Stimulated activated CD8-positive, alpha-beta memory T cell treated with anti-CD3 and anti-CD28 coated beads, Interleukin-2, amount 100 ng/mL, for 48 hours (primary cell): ENCODE measurements around the gene CENPE.
A peak's percentile ranks its signal among the peaks of the same experiment; 100 is the strongest.

ENCODE experiments used
- DNase-seq, 2 donors: peaks; one replicate each; pipeline ENCODE4 v3.0.0-alpha.2; 2020; ENCODE audit warnings: low read depth in 2 of 2

CENPE gene

DNA sequence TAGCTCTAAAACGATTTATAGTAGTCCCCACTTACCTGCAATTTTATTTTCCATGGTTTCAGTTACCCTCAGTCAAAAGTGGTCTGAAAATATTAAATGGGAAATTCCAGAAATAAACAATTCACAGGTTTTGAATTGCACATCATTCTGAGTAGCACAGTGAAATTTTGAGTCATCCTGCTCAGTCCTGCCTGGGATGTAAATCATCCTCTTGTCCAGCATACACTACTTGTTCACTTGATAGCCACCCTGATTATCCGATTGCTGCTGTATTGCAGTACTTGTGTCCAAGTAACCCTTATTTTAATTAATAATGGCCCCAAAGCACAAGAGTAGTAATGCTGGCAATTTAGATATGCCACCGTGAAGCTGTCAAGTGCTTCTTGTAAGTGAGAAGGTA, 75.0 kb downstream of the CENPE start:
- no peak for DNase-seq

DNA sequence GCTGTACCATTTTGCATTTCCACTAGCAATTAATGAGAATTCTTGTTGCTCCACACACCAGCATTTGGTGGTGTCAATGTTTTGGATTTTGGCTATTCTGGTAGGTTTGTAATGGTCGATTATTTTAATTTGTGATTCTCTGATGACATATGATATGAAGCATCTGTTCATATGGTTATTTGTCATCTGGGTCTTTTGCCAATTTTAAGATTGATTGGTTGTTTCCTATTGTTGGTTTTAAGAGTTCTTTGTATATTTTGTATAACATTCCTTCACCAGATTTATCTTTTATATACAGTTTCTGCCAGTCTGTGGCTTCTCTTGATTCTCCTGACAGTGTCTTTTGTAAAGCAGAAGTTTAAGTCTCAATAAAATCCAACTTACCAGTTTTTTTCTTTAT, 80.0 kb downstream of the CENPE start:
- no peak for DNase-seq

DNA sequence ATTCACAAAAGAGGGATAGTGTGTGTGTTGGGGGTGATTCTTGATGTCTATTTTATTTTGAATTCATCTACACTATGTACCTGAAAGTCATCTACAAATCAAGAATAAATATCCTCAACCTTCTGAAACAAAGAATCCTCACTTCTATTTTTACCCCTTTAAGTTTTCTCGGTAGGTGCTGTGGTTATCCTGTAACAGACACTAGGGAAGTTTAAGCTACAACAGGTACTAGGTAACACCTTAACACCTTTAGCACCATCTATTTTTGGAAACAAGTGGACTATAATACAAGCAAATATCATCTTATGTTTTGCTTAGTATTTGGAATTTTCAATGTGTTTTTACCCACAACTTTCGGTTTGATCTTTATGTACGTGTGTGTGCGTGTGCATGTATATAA, 86.5 kb downstream of the CENPE start:
- DNase-seq, result no peak

DNA sequence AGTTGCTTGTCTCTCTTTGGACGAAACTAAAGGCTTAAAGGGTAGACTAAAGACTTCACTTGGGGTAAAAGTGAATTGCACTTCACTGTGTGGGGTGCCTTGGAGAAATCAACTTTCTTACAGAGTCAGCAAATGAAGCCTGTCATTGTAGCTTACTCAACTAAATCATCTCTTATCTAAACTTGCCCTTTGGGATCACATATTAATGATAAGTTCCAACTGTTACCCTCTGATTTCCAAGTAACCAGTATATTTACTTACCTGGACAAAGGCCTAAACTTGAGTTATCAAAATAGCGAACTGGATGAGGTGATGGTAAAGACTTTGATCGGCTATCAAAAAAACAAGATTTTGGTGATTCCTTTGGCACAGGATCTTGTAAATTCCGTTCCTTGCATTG, 89.6 kb downstream of the CENPE start:
- DNase-seq, result no peak

DNA sequence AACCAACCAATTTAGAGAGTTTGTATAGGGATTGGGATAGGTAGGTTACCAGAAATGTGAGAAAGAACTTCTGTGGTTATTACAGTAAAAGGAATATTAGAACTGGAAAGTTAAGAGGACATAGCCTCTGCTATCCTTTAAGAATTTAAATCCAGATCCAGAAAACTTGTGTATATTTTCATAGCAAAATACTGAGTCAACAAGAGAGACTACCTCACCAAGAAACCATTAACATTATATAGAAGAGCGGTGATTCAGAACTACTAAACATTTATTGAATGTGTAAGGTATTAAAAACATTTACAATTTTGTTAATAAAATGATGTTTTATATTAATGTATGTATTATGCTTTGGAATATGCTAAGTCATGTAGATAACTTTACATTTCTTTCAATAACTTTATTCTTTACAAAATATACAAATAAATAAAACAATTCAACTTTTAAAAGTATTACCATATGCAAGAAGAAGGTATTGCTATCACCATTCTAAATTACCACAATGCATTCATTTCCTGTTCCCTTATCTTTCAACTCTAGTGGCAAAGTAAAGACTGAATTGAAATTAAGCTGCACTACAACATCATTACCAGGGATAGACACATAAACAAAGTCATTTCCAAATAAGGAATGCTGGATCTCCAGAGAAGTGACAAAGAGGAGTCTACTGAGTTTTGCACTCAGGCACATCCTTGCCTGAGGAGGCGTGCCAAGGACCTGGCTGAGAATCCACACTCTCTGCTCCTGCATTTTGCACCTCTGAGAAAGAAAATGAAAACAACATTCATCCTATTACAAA, 92.4 kb downstream of the CENPE start:
- DNase-seq, result no peak

DNA sequence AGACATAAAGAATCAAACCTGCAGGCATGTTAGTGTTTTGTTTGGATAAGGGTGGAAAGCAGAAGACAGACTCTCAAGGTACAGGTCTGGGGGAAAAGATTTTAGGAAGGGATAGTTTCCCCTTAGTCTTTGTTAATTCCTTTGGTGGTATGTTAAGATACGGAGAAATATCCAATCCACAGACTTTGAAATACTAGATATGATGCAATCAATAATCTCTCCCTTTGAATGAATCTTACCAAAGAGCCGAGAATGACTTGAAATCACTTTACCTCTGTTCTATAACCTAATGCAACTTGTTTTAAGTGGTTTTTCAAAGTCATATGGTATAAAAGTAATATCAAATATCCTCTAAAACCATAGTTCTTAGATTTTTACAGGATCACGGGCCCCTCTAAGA, 93.3 kb downstream of the CENPE start:
- DNase-seq, result no peak

DNA sequence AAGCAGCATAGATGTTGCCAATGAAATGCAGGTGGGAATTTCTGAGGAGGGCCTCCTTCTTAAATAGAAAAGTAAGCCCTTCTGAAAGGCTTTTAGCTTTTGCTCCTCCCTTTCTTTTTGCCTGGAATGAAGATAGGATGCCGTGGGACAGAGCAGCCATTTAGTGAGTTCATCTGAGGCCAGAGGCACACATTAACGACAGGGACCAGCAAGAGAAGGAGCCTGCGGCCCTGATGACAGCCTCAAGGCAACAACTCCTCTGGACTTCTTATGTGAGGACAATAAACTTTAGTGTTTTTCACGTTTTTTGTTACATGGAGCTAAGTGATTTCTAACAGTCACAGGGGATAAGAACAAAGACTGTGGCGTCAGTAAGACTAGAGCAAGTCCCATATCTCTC, 97.5 kb downstream of the CENPE start:
- no peak for DNase-seq

DNA sequence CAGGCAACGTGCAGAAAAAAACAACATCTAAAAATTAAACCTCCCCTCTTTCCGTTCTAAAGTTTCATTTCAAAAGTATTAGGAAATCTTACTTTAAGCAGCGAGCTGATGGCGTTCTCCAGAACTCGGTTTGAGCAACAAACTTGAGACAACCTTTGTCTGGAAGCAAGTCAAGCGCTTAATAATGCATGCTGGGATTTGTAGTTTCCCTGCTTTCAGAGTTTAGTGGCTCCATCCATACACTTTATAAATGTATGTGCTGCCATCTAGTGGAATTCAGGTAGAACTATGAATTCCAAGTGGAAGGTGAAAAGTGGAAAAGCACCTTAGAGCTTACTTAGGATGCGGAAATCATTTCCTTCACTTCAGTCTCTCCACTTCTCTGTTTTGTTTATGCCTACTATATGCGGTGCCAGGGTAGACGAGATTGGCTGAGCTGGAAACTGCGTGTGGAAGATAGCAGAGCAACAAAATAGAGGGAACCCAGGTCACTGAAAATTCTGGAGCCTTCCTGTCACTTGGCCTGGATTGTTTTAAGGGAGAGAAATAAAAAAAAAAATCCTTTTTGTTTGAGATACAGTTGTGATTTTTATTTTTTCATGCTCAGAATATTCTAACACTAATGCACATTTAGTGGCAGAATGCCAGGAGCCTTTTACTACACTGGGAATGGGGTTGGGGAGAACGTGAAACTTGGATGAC, 98.3 kb downstream of the CENPE start, which contains the start of gene BDH2:
Gene BDH2, minus strand, starts transcription at position 144 of the 702 bp plus-strand sequence. CDS start 3,580 bp downstream, outside the sequence.
- DNase-seq, result no peak

DNA sequence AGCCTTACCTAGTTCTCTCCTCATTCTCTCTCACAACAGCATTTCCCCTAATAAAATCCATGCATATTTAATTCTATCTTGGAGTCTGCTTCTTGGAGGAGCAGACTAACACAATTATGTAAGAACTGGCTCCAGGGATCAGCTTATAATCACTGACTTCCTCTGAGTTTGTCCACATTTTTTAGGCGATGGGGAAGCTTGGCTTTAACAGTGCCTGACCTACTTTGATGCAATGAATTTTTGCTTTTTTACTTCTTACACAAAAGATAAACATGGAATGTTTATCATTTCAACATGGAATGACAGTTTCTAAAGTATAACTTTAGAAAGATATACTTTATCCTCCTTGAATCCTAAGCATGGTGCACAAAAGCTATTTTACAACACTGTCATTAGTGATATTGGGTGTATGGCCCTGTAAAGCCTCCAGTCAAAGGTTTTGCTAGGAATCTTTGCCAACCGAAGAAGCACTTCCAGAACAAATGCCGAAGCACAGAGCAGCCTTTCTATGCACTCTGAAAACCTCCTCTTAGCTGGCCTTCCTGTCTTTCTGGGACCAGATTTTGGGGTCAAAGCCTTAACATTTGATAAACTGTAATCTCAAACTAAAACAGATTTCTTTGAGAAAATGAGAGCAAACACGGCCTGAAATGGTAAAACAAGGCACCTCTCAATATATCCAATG, 99.2 kb downstream of the CENPE start:
- DNase-seq, result no peak

DNA sequence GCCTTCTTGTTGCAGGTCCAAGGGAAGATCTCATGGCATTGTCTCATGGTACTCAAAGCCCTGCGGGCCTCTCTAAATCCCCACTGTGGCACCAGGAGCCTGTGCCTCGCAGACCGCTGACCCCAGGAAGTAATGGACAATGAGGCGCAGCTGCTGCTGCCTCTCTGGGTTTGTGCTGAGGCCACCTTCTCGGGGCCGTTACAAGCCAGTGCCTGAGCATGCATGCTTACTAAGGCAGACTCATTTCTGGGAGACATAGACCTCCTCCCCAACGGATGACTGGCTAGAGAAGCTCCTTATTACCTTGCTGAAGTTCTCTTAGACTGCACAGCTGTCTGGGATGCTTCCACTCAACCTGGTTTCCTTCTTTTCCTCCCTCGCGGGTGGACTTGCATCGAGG, 99.8 kb downstream of the CENPE start:
- DNase-seq, result no peak

DNA sequence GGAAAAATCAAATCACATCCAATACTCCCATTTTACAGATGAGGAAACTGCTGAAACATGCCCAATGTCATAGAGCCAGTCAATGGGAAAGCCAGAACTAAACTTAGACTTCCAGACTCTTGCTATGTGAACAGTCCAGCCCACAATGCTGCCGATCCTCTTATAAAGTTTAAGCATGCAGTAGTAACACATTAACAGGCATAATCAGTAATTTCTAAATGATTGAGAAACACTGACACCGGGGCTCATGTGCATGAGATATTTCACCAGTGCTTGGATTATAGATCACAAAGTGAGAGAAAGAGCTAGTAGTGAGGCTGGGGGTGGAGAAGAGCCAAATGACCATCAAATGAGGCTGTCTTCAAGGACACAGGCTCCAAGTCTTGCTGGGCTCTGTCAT, 101.0 kb downstream of the CENPE start:
- no peak for DNase-seq

DNA sequence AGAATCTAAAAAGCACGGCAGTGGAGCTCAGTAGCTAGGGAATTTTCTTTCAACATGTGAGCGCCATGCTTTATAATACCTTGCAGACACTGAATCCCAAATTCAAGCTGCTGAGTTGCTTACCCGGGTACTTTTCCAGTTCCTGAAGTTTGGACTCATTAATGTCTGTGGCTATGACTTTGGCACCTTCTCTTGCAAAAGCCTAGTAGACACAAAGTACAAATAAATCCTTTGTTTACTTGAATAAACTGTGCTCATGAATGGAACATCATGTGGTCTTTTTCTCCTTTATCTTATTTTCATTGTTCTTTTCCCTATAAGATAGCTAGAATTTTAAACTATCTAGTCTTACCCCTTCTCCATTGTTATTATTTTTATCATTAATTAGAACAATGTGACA, 103.1 kb downstream of the CENPE start:
- DNase-seq, result no peak

DNA sequence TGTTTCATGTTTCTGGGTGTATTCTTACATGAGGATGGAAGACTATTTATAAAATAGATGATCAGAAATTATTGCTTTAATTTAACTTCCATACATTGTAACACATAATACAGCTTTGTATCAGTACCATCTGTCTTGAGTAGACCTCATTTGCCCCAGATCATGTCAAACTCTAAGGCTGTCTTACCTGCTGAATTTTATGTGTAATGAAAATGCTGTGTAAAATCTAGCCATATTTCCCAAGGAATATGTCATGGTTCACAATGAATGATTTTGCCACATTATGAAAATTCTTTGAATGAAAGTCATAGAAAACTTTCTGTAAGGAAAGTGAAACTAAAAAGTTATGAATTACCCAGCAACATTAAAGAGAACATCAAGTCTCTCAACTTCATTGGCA, 105.9 kb downstream of the CENPE start:
- DNase-seq, result no peak

DNA sequence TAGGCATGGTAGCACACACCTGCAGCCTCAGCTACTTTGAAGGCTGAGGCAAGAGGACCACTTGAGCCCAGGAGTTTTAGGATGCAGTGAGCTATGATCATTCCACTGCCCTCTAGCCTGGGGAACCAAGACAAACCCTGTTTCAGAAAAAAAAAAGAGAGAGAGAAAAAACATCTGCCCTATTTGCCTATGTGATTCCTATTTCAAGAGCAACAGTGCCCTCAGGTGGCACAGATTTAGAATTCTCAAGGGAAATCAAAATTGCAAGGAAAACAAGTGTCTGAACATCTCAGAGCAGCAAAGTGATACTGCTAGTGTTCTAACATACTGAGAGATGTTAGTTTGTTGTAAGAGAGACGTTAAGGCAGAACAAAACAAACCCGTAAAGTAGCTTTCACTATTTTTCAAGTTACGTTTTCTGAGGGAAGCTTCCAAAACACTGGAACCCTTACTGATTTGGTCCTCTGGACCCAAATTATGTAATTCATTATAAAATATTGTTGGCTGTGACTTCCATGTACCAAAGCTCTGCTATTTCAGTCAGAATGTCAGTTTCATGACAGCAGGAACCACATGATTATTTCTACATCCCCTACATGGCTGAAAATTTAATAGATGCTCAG, 106.4 kb downstream of the CENPE start:
- no peak for DNase-seq

DNA sequence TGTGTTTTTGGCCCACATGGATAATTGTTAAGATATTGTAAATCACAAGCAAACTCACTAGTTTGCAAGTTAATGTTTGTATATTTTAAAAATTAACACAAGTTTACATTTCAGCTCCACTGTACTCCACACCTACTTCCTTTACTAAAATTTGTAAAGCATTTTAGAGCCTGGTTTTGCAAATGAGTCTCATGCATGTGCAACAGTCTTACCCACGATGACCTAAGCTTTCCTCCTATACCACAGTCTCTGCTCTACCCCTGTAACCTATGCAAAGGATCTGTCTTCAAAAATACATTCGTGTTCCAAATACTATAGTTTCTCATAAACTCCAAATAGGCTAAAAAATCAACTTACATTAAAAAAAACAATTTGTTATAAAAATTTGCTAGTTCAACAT, 108.7 kb downstream of the CENPE start:
- DNase-seq, result no peak

DNA sequence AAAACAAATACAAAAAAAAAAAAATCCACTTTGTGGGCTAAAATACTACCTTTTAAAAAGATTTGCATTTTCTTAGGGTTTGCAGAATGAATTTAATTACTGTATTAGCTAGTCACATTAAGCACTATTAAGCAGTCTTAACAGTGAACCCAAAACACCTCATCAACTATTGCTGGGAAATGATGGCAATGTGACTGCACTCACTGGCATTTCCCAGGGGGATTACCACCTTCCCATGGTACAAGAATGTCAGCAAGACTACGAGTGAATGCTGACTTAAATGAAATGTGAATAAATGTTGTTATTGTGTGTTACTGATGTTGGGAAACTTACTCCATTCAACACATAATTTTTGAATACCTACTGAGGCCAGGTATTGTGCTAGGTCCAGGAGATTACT, 111.6 kb downstream of the CENPE start:
- DNase-seq, result no peak

DNA sequence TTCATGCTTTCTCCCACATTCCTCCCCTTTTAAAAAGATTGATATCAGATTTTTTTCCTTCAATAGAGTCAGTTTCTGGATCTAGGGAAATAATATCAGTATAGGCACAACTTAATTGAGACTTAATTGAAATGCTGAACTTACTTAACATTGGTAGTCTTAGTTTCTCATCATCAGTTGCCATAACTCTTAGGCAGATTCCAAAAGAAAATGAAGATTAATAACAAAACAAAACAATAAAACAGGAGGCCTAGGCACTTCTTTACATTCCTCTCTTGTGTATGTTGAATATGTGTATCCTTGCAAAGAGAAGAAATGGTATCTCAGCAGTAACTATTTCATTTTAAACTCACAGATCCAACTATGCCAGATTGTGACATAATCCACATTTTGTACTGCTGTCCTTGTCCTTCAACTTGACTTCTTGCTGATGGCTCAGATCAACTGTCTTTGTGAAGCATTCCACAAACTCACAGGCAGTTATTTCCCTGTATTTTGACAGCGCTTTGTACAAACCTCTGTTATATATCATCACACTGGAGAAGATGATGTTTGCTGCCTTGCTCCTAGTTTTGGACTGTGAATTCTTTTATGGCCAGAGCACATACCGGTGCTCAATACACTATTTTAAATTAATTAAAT, 112.5 kb downstream of the CENPE start:
- DNase-seq, result no peak

DNA sequence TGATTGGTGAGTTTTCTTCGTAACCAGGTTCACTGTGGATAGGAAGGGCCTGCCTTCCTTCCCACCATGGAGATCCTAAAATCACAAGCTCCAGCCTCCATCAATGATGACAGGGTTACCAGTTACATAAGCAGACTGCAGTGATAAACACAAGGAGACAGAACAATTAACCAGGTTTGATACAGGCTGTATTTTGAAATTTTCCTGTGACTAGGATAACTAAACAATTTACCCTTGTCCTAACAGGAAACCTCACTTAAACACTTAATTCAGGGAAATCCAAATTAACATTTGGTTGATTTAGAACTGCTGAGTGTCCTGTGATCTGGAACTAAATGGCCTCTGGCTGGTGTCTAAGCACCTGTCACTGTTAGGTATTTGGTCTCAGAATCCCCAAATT, 118.5 kb downstream of the CENPE start:
- DNase-seq, result no peak

DNA sequence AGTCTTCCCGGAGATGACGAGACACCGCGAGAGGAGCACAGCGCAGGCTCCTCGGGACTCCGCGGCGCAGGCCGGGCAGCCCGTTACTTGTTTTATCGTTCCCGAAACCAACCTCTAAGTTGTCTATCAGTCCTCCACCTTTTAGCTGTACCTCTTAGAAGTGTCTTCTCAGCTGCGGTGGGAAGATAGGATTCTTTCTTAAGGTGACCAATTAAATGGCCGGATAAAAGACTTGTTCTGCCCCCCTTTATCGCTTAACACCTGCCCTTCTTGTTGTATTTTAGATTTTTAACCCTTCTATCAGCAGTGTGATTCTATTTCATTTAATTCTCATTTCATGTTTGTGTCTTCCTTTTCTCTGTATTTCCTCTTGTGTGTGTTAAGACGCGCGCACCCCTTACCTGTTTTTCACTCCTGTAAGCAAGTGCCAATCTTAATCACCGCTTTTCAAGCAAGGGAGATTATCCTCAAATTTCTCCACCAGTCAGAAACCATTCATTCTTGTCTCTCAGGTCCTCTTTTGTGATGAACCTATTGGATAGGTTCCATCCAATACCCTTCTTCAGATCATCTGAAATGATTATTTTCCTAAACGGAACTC, 121.3 kb downstream of the CENPE start, which contains the start of gene SLC9B2:
Gene SLC9B2, minus strand, starts transcription at position 15 of the 601 bp plus-strand sequence. CDS start 9,211 bp downstream, outside the sequence.
- DNase-seq, result no peak

DNA sequence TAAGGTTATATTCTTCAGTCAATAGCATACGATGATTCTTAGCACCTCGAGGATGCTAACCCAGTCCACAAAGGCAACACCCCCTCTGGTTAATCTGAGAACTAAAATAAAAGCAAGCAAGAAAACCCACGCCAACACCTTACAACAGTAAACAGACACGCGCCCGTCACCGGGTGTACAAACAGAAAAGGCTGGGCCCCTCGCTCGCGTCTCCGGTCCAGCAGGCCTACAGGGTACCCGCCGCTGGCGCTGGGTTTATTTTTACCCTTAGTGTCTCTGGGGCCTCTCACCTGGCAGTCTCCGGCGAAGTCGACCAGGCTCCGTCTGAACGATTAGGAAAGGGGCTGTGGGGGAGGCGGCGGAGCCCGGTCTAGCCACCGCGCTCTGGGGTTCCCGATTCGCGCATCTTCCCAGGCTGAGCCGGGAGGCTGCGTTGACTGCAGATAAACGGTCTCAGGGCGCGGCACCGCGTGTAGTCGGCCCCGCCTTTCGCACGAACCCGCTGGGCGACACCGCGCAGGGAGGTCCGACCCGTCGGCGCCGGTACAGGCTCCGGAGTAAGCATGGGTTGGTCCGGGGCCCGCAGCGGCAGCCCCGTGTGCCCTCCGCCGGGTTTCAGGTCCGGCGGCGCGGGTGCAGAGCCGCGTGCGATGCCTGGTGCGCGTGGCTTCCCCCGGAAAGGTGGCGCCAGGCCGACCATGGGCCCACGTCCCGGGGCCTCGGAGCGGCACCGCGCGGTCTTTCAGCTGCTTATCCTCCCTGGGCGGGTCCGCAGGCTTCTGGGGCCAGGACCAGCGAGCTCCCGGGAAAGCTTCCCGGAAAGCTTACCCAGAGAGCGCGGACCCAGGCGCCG, 122.0 kb downstream of the CENPE start:
- DNase-seq, result peak; percentile 52
